CD4-positive, alpha-beta T cell treated with Interleukin-6 for 4 hours (primary cell): ENCODE data around the gene CAMSAP3.

Experiments
- DNase-seq: peaks from one replicate; pipeline ENCODE4 v3.0.0-alpha.2; 2020; ENCODE audit warnings: mixed read lengths

Gene CAMSAP3

DNA sequence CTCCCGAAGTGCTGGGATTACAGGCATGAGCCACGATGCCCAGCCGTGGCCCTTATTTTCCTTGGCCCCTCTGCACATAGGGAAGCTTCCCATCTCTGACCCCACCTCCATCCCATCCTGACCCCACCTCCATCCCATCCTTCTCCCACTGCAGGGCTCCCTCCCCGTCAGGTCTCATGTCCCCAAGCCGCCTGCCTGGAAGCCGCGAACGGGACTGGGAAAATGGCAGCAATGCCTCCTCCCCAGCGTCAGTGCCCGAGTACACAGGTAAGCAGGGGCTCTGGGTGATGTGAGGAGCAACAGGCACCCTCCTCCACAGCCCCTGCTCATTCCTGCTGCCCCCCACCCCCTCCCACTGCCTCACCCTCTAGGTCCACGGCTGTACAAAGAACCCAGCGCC is 21.5 kb downstream of the CAMSAP3 start:
- DNase-seq: no peak

DNA sequence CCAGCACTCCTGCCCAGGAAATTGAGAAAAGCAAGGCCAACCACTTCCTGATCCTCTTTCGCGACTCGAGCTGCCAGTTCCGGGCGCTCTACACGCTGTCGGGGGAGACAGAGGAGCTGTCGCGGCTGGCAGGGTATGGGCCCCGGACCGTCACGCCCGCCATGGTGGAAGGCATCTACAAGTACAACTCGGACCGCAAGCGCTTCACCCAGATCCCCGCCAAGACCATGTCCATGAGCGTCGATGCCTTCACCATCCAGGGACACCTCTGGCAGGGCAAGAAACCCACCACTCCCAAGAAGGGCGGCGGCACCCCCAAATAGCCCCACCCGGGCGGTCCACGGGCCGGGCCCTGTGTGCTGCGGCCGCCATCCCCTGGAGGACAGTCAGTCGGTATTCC is 22.1 kb downstream of the CAMSAP3 start:
- no peak for DNase-seq

DNA sequence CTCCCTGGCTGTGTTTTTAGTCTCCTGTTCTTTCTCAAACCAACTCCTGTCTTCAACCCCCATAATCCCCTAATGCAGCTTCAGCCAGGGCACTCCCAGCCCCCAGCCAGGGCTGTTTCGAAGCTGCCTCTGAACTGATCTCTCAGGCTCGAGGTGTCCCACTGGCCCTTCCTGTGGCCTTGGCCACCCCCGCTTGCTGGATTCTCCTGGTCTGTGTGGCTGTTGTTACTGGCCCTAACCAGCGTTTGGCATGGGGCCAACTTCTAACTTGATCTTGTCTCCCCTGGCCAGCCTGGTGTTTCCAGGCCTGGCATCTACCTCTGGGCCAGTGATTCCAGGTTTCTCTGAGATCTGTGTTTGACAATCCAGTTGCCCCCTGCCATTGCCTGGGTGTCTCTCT is 22.7 kb downstream of the CAMSAP3 start:
- no peak for DNase-seq

DNA sequence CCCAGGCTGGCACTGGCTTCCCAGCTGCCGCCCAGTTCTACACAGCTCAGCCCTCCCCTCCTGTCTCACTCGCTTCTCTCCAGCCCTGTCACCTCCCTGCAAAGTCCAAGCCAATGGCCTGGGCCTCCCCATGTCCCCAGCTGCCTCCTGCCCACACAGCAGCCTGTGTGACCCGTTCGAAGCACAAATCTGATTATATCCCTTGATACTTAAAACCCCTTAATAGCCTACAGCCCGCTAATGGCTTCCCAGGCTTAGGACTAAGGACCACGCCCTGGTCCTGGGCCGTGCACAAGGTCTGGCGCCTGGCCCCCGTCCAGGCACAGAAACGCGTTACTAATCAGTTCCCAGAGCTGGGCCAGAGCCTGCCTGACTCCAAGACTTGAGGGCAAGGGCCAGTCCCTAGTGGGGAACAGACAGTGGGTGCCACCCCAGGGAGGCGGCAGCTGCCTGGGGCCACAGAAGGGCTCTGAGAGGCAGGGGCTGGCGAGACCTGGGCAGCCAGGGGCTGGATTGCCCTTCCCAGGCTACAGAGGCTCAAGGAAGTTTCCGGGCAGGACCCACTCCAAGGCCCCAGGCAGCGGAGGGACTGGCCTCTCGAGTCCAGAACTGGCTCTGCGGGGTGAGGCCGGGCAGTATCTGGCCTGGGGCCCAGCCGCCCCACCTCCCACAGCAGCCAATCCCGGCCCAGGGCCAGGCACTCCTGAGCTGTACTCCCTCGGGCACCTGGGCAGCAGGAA is 23.3 kb downstream of the CAMSAP3 start:
- DNase-seq: no peak

- DNase-seq: no peak
Measured at GRCh38 chr19:7619671-7620441, 24.2 kb downstream of the CAMSAP3 start.

DNA sequence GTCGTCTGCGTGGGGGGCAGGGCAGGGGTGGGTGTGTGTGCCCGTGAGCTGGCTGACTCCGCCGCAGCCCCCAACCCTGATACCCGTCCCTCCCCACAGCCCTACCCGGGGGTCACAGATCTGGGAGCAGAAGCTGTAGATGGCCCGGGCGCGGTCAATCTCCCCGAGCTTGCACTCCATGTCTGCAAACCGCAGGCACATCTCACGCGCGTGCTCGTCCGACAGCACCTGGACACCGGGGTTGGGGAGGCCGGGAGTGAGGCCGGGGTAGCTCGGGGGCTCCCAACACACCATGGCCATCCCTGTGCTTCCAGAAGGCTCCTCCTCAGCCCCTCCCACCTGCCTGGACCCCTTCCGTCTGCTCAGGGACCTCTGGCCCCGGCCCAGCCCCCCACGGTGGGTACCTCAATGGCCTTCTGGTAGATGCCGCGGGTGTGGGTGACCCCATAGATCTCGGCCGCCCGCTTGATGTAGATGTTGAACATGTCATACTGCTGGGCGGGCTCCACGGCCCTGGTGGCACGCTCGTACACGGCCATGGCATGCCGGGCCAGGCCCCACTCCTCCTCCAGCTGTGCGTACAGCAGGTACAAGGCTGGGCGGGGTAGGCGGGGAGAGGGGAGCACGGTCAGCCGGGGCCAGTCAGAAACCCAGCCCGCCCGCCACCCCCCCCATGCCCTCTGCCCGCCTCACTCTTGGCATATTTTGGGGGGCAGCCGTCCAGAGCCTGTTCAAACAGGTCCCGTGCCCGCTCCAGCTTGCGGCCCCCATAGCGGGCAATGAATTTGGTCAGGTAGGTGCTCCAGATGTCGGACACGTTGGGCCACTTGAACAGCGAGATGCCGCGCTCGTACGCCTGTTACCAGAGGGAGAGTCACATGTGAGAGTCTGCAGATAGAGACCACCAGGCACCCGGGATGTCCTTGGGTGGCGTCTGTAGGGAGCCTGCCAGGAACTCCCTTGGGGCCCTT is 25.1 kb downstream of the CAMSAP3 start:
- no peak for DNase-seq

DNA sequence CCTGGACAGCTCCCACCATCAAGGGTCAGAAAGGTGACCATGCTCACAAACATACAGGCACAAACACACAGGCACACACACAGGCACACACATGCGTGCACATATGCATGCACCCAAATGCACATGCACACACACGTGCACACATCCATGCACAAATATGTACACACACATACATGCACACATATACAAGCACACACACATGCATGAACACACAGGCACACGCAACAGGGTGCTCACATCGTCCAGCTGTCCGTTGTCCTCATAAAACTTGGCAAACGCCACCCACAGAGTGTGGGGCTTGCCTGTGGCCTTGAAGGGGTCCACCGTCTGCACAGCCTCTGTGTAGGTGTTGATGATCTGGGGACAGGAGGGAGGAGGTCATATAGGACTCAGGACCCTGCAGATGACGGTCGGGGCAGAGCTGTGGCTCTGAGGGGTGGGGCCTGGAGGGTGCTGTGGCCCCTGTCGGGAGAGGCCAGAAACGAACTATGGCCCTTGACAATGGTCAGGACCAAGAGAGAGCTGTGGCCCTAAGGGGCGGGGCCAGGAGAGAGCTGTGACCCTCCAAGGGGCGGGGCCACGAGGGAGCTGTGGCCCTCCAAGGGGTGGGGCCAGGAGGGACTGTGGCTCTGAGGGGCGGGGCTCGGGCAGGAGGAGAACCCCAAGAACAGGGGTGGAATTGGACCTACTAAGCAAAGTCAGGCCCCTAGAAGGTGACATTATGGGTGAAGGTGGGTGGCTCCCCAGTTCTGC is 27.4 kb downstream of the CAMSAP3 start:
- no peak for DNase-seq

GRCh38 chr19:7623725-7624603 is 28.3 kb downstream of the CAMSAP3 start:
- no peak for DNase-seq

GRCh38 chr19:7624810-7625209 is 29.1 kb downstream of the CAMSAP3 start:
- no peak for DNase-seq

- no peak for DNase-seq
Measured at GRCh38 chr19:7625763-7626372, 30.2 kb downstream of the CAMSAP3 start.

DNA sequence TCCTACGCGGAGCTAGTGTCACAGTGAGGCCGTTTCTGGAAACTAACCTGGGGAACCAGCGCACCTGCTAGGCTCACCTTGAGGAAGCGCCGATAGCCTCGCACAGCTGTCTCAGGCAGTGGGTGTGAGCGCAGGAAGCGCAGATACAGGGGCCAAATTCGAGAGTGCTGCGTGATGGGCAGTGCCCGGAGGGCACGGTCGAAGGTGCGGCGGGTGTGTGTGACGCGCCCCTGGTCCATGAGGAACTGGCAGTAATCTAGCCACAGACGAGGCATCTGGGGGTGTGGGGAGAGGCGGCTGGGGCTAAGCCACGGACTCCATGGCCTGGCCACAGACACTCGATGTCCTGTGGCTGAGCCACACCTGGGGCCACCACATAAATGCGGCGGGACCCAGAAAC is 31.5 kb downstream of the CAMSAP3 start:
- no peak for DNase-seq

DNA sequence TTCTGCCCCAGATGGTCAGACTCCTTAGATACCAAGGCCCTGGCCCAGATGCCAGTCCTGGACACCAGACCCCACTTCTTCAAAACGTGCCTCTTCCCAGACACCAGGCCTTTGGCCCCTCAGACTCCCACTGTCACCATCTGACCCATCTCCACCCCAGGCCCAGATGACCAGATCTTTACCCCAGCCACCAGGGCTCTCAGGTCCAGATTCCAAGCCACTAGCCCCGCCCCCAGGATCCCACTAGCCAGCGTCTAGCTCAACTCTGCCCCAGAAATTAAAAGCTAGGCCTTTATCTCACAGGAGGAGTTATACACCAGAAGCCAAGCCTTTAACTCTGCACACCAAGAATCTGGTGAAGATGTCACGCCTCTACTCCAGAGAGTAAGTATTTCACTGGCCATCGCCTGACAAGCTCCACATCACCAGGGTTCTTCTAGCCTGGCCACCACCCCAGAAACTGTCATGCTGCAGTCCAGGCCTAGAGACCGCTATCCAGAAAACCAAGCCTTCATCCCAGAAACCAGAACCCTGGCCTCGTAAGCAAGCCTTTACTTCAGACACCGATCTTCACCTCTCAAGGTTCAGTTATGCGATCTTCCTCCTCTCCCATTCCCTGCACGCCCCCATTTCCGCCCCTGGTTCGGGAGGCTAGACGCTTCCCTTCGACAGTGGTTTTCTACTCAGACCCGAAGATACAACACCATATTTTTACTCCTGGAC is 33.1 kb downstream of the CAMSAP3 start:
- DNase-seq: no peak

DNA sequence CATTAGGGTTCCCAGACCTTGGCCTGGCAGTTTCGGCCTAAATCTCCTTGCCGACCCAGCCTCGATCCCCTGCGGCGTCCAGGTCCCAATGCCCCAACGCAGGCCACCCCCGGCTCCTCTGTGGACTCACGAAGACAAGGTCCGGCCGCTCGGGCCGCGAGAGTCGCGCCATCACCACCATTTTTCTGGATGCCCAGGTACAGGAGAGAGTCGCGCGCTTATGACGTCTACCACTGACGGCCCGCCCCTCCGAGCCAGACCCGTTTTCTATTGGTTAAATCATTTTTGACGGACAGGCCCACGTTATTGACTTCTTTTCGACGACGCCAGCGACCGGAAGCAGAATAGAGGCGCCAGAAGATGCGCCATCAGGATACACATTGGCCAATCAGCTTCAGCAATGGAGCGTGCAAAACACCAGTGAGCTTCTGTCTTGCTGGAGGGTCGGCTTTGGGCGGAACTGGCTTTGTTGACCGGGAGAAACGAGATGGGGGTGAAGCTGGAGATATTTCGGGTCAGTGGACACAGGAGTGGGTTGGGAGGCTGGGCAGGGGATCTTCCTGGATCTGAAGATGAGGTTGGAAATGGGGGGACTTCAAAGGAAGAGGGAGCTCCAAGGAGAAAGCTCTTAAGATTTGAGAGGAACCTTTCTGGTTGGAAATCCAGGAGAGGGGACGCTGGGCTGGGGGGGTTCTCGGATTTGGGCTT is 33.8 kb downstream of the CAMSAP3 start, which contains the start of the genes PET100 and XAB2:
Gene PET100 (plus strand): TSS at position 447 of the 708 bp plus-strand sequence. CDS start 41 bp downstream, at position 488.
Gene XAB2 (minus strand): TSS at position 199 of the 708 bp plus-strand sequence. CDS start 18 bp downstream, at position 181.
- DNase-seq: peak; percentile 94

- no peak for DNase-seq
Measured at GRCh38 chr19:7631577-7631976, 35.9 kb downstream of the CAMSAP3 start.

DNA sequence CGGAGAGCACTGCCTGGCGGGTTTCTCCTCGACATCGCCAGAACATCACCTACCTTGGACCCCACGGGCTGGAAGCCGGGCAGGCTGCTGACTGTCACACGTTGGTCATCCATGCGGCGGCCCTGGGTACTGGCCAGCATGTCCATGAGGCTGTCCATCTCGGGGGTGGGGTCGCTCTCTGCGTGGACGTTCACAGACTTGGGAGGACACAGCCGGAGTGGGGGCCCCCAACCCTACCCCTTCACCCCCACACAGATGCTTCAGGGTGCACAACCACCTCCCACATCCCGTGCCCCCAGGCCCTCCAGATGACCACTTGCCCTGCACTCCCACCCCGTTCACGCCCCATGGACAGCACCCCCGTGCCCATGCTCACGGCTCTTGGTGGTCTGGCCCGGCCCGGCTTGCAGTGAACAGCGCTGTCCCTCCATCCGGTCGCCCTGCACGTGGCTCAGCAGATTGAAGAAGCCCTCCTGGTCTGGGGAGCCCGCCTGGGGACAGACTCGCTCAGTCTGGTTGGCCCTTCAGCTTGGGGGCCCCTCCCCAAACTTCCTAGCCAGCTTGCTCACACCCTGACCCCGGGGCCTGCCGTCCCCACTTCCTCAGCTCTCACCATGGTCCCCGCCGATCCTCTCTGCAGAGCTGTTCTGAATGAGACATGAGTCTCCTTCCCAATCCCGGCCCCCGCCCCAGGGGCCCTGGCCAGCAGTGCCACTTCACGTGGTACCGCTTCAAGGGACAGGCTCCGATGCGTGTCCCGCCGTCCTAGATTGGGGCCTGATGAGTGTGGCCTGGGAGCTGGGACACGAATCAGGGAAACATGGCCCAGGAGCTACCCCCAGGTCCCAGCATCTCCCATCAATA is 36.9 kb downstream of the CAMSAP3 start:
- no peak for DNase-seq

DNA sequence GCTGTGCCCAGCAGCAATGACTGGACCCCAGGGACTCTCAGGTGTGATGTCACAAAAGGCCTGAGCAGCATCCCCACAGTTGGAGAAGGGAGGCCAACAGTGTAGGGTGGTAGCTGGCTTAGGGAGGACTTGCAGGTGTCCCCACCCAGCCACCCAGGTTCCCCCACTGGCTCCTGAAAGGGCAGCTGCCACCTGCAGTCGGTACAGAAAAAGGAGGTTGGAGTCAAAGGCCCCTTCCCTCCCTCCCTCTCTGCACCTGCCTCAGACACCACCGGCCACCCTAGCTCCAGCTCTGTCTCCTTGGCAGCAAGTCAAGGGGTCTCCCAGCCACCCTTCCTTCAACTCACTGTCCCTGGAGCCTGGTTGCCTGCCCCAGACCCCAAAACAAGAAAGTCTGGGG is 38.0 kb downstream of the CAMSAP3 start, which contains the start of gene PCP2:
Gene PCP2 (minus strand): TSS at position 22 of the 400 bp plus-strand sequence. CDS start 262 bp downstream, outside the sequence.
- no peak for DNase-seq

- DNase-seq: no peak
Measured at GRCh38 chr19:7635670-7636069, 40.0 kb downstream of the CAMSAP3 start.

DNA sequence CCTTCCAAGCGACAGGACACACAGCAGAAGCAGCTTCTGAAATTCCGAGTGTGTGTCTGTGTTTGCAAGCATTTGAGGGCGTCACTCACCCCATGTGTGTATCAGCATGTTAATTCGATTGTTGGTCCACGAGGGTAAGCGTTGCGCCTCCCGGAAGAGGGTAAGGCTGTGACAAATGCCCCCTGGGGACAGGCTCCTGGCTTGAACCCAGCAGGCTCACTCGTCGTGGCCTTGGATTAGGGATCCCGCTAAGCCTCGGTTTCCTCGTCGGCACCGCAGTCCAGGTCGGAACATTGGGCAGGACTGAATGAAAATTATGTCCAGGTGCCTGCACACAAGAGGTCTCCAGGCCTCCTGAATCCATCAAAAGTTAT is 40.6 kb downstream of the CAMSAP3 start:
- no peak for DNase-seq
